ENCODE results near the gene ITFG1. TPM values are rescaled to one million over a fixed set of nuclear protein-coding genes. Genes with fewer than 3 reads are reported as not detected.

ITFG1 gene
- total and polyA plus RNA-seq, 2 of the 13 experiments (the other 11 are each of a cell fraction or from before 2014, with no cell fraction given): 74.5 to 150 TPM

GRCh38 chr16:47504599-47504998 lies 43.7 kb upstream of the ITFG1 start:
- Histone ChIP-seq H3K79me2 (ENCODE audit: insufficient read depth, low read length) (no peaks in the 10 kb centered on the region), H3K4me2 (ENCODE audit: low read depth, low read length) (no peak overlapping the region), H3K9me3 (ENCODE audit: low read length) (no peaks in the 10 kb centered on the region), H3K36me3 (replicated peaks in 1 of 2; ENCODE audit: control insufficient read depth in 1 of 2, insufficient read depth in 2 of 2, low read length in 2 of 2) (peaks cover 10 to 32% of the 10 kb centered on the region in 2 experiments), H3K4me3 (replicated peaks in 1 of 3; ENCODE audit: insufficient read depth in 1 of 3, low read depth in 2 of 3, low read length in 3 of 3) (no peak overlapping the region), H2AFZ (ENCODE audit: low read length) (no peak overlapping the region), H3K9ac (ENCODE audit: insufficient read depth, low read depth, low read length) (no peak overlapping the region), H4K20me1 (ENCODE audit: insufficient read depth, low read length) (no peaks in the 10 kb centered on the region), H3K4me1 (ENCODE audit: insufficient read depth, low read length) (peaks cover 19% of the 10 kb centered on the region), H3K27me3 (ENCODE audit: control insufficient read depth in 1 of 2, insufficient read depth in 2 of 2, low read length in 2 of 2) (no peaks in the 10 kb centered on the region), H3K27ac (ENCODE audit: extremely low read length, insufficient read depth, low read length) (no peak overlapping the region)
- intact Hi-C loops (cut with micrococcal nuclease; ENCODE audit: unreplicated experiment) (no loop called here), in situ Hi-C loops (cut with HindIII; ENCODE audit: extremely low pct_ligation_motif_present, low pct_unique_long_range_greater_than_20kb) (no loop called here)
- DNase-seq (ENCODE audit: low spot score): no peak
- 97% methylated on average over 7 of the region's 7 CpGs for WGBS (ENCODE audit: low lambda C conversion rate)
- ATAC-seq: no peak
- TF ChIP-seq ZBTB33 (CRISPR knock-in tag; IDR thresholded peaks at IDR 0.05) (peak; percentile 48; the same call in 1 of the 2 replicates), HDAC6 (IDR thresholded peaks at IDR 0.05; ENCODE audit: low read depth, low read length) (no peak), RNF219 (CRISPR knock-in tag; IDR thresholded peaks at IDR 0.05) (no peak)
- ChIA-PET POLR2A (no interaction called here), CTCF (ENCODE audit: low intra/inter-chr PET ratio, low total read pairs) (no interaction called here)
- BruUV-seq (replicated peaks): no TSS peak
- no peak for FAIRE-seq

GRCh38 chr16:47503936-47504335 lies 43.1 kb upstream of the ITFG1 start:
- ATAC-seq: no peak
- TF ChIP-seq ZNF263 (CRISPR knock-in tag; IDR thresholded peaks at IDR 0.05) (0 out of 2 replicates have a peak, but pooled peaks have one; percentile 25), ZNF496 (CRISPR knock-in tag; IDR thresholded peaks at IDR 0.05; ENCODE audit: insufficient replicate concordance) (no peak), ZNF567 (CRISPR knock-in tag; IDR thresholded peaks at IDR 0.05; ENCODE audit: borderline replicate concordance) (no peak), NCOA2 (CRISPR knock-in tag; IDR thresholded peaks at IDR 0.05) (no peak), ZNF3 (CRISPR knock-in tag; IDR thresholded peaks at IDR 0.05) (no peak), NCOA5 (CRISPR knock-in tag; IDR thresholded peaks at IDR 0.05) (no peak), AKNA (CRISPR knock-in tag; IDR thresholded peaks at IDR 0.05; ENCODE audit: borderline replicate concordance) (no peak)

More at GRCh38 chr16:47503936-47504335, 43.1 kb upstream of the ITFG1 start:
- ChIA-PET POLR2A (no interaction called here), CTCF (ENCODE audit: low intra/inter-chr PET ratio, low total read pairs) (no interaction called here)
- in situ Hi-C loops (cut with HindIII; ENCODE audit: extremely low pct_ligation_motif_present, low pct_unique_long_range_greater_than_20kb): no loop called here
- no peak overlapping the region for H2AFZ ChIP-seq (ENCODE audit: low read length)
- no peak for DNase-seq (ENCODE audit: low spot score)
- H4K20me1 ChIP-seq (ENCODE audit: insufficient read depth, low read length): no peaks in the 10 kb centered on the region
- no peak overlapping the region for H3K4me2 ChIP-seq (ENCODE audit: low read depth, low read length)
- no peak for FAIRE-seq
- peaks cover 9 to 32% of the 10 kb centered on the region in 2 experiments for H3K36me3 ChIP-seq (replicated peaks in 1 of 2; ENCODE audit: control insufficient read depth in 1 of 2, insufficient read depth in 2 of 2, low read length in 2 of 2)
- 100% methylated on average over 1 of the region's 1 CpG for WGBS (ENCODE audit: low lambda C conversion rate)
- no peaks in the 10 kb centered on the region for H3K79me2 ChIP-seq (ENCODE audit: insufficient read depth, low read length)
- intact Hi-C loops (cut with micrococcal nuclease; ENCODE audit: unreplicated experiment): no loop called here
- peaks cover 26% of the 10 kb centered on the region for H3K4me1 ChIP-seq (ENCODE audit: insufficient read depth, low read length)
- no peaks in the 10 kb centered on the region for H3K9me3 ChIP-seq (ENCODE audit: low read length)
- H3K4me3 ChIP-seq (replicated peaks in 1 of 3; ENCODE audit: insufficient read depth in 1 of 3, low read depth in 2 of 3, low read length in 3 of 3): no peak overlapping the region
- BruUV-seq (replicated peaks): no TSS peak
- no peaks in the 10 kb centered on the region for H3K27me3 ChIP-seq (ENCODE audit: control insufficient read depth in 1 of 2, insufficient read depth in 2 of 2, low read length in 2 of 2)
- no peak overlapping the region for H3K9ac ChIP-seq (ENCODE audit: insufficient read depth, low read depth, low read length)
- H3K27ac ChIP-seq (ENCODE audit: extremely low read length, insufficient read depth, low read length): no peak overlapping the region

Data from HepG2 (cell line).